ENCODE data around the gene FNDC3B.
"Not testable (repeated sequence)": the region's sequence is repeated elsewhere in the genome, so short reads cannot be mapped to it uniquely, and the experiment has no call there.

FNDC3B gene

DNA sequence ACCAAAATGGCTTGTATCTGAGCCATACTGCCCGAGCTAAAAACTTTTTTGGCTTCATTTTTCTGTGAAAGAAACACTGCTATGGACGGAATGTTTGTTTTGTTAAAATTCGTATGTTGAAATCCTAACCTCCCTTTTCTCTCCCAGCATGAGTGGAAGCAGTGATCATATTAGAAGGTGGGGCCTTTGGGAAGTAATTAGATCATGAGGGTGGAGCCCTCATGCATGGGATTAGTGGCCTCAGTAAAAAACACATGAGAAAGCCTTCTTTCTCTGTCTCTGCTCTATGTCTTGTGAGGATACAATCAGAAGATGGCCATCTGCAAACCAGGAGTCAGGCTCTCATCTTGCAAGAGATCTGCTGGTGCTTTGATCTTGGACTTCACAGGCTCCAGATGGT is 7.4 kb upstream of the FNDC3B start:
- DNase-seq (ENCODE audit: low read depth in 2 of 2), result no peak

DNA sequence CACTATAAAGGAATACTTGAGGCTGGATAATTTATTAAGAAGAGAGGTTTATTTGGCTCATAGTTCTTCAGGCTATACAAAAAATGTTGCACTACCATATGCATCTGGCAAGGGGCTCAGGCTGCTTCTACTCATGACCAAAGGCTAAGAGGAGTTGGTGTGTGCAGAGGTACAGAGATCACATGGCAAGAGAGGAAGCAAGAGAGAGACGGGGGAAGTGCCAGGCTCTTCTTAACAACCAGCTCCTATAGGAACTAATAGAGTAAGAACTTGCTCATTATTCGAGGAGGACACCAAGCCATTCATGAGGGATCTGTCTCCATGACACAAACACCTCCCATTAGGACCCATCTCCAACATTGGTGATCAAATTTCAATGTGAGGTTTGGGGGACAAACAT is 6.0 kb upstream of the FNDC3B start:
- DNase-seq (ENCODE audit: low read depth in 2 of 2), result no peak

DNA sequence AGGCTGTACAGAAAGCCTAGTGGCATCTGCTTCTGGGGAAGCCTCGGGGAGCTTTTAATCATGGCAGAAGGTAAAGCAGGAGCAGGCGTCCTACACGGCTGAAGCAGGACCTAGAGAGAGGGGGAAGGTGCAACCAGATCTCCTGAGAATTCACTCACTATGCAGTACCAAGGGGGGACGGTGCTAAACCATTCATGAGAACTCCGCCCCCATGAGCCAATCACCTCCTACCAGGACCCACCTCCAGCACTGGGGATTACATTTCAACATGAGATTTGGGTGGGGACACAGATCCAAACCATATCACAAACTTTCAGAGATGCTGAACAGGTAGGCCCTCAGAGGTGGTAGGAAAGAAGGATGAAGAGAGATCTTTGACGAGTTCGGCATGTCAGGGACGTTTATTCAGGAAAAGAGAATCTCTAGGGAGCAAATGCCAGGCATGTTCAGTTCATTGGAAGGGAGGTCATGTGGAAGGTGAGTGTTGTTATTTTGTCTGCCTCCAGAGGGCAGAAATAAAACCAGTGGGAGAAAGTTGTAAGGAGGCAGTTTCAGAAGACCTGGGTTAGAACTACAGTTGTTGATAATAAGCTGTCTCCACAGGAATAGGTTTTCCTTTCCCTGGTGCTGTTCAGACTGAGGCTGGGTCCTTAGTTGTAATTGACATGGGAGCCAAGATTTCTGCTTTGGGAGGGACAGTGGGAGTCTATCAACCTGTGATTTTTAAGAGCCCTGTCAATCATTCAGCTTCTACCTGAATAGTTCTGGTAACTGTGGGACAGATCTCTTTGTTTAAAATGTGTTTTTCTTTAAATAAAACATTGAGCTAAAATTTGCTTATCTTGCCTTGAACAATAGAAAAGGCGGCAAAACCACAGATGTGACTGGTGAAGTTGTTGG is 4.3 kb upstream of the FNDC3B start:
- DNase-seq (ENCODE audit: low read depth in 2 of 2), result no peak

DNA sequence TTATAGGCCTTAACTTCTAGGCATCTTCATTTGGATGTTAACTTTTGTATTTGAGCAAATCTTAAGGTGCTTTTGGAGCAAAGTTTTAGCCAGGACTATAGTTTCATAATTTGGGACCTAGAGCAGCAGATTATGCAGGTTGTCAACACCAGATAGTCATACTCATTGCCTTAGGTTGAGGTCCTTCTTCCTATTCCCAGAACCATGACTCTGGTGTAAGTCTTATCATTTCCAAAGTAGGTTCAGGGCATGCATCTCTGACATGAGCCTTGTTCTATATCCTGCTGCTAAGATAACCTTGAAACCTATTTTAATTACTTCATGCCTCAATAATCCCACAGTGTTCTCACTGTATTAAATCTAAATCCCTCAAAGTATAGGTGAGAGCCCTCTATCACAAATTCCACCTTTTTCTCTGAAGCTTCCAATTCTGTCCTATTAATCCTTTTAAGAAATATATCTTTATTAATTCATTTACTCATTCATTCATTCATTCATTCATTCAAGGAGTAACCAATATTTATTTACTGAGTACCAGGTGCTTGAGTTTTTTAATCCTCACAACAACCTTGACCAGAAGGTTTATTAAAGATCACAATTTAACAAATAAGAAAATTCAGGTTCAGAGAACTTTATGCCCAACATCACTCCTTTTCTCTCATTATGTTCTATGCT is 2.7 kb upstream of the FNDC3B start:
- DNase-seq (ENCODE audit: low read depth in 2 of 2), result no peak

DNA sequence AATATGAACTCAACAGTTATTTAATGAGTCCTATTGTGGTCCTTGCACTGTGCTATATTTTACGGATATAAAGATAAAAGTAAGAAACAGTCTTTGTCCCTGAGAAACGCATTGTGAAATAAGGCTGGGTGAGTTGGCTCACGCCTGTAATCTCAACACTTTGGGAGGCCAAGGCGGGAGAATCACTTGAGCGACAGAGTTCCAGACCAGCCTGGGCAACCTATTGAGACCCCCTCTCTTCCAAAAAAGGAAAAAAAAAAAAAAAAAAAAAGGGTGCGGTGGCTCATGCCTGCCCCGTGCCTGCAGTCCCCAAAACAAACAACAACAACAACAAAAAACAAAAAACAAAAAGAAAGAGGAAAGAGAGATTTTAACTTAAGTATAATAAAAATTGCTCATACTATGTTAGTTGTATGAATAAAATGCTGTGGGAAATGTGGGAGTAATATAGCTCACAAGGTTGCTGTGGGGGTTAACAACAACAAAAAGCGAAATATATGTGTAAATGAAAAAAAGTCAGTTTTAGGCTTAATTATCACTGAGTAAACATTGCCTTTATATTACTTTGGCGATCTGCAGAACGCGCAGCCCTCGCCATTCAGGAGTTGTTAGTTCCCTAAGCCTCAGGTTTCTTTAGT is 461 bp upstream of the FNDC3B start:
- DNase-seq (ENCODE audit: low read depth in 2 of 2), result no peak

DNA sequence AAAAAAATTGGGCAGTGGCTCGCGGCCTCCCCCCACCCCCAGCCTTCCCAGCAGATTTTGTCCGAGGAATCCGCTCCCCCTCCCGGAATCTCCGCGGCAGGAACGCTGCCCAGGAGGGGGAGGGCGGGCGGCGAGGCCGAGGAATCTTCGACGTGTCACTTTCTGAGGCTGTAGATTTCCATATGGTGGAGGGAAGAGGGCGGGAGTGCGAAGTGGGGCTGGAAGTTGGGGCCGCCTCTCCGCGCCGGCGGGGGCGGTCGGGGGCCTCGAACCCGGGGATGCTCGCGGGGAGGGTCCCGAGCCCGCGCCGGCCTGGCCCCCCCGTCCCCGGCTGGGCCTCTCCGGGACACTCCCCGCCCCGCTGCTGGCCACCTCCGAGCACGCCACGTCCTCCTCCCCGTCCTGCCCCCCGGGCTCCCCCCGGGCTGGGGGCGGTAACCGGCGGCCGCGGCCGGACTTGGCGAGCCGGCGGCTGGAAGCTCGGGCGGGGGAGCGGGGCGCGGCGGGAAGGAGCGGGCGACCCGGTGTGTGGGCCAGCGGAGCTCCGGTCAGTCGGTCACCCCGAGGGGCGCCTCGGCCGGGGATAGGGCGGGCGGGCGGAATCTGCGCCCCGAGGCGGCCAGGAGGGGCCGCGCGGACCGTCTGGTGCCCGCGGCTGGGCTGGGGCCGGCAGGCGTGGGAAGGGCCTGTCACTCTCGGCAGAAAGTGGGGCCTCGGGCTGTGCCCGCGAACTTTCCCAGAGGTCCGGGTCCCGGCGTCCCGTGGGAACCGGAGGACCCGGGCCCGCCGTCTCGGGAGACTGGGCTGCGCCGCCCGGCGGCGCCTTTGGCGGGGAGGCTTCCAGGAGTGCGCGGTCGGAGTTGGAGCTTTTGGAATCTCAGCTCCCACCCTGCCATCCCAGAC is 951 bp downstream of the FNDC3B start:
- DNase-seq (ENCODE audit: low read depth in 2 of 2), result peak; percentile 15 to 19

DNA sequence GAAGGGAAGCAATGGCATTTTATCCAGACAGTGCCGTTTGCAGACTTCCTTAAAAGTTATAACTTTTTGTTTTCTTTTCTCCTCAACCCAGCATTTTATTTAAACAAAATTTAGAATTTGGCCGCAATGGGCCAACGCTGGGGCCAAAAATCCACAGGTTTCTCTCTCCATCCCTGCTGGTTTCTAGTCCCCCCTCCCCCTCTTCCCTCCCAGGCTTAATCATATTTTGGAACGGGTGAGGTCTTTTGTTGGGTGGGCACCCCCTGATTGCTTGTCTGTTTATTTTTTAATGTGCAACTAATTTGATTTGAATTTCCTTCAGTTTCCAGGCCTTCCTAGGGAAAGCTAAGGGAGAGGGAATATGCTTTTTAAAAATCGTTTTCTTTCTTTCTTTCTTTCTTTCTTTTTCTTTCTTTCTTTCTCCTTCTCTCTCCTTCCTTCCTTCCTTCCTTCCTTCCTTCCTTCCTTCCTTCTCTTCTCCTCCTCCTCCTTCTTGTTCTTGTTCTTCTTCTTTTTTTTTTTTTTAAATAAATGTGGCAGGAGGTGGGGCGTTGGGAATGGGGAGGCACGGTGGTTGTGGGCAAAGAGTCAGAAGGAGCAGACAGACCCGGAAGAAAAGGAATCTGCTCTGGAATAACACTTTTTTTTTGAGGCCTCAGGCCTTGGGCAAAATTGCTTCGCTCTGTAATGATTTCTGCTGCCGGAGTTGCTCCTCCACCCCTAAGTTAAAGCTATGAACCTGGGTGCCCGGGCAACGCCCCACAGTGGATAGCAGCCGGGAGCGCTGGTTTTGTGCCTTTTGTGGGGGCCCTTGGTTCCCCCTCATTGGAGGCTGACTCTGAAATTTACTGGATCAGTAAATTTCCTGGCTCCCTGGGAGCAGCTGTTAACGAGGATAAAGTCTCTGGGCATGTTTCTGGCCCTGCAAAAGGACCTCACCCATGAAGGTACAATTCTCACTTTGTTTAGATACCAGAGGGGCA is 1.9 kb downstream of the FNDC3B start:
- no peak for DNase-seq (ENCODE audit: low read depth in 2 of 2)

DNA sequence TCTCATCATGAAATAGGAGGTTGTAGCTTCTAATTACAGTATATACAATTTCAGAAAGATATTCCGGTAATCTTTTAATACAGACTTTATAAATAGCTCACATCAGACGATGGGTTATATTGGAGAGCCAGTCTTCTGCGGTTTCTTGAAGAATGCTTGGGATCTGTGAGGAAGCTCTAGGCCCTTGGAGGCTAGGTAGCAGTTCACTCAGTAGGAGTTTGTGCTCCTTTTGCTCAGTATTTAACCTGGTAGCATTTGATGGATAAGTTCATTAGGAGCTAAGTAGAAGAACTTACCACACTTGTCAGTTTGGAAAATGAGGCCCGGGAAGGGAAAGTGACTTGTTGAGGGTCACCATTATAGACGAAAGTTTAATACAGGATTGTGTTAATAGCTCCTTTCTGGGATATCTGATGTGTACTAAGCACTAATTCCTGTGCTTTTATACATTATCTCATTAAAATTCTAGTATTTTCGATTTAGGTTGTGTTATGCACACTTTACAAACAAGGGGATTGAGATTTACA is 2.8 kb downstream of the FNDC3B start:
- DNase-seq (ENCODE audit: low read depth in 2 of 2), result no peak

DNA sequence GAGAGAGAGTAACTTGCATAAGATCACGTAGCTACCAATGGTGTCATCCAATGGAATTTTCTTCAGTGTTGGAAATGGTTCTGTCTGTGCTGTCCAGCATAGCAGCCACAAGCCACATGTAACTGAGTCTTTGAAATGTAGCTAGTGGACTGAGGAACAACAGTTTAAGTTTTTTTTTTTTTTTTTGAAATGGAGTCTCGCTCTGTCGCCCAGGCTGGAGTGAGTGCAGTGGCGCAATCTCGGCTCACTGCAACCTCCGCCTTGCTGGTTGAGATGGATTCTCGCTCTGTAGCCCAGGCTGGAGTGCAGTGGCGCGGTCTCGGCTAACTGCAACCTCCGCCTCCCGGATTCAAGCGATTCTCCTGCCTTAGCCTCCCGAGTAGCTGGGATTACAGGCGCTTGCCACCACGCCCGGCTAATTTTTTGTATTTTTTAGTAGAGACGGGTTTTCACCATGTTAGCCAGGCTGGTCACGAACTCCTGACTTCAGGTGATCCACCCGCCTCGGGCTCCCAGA is 3.3 kb downstream of the FNDC3B start:
- not testable (repeated sequence) for DNase-seq (ENCODE audit: low read depth in 2 of 2)

DNA sequence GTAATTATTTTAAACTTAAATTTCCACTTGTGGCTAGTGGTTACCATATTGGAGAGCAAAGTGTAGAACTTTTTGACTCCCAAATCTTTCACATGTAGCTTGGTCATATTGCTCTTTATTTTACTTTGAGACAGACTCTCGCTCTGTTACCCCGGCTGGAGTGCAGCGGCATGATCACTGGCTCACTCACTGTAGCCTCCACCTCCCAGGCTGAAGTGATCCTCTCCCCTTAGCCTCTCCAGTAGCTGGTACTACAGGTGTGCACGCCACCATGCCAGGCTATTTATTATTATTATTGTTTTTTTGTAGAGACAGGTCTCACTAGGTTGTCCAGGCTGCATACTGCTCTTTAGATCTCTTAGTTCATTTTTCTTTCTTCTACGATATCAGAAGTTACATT is 3.9 kb downstream of the FNDC3B start:
- no peak for DNase-seq (ENCODE audit: low read depth in 2 of 2)

DNA sequence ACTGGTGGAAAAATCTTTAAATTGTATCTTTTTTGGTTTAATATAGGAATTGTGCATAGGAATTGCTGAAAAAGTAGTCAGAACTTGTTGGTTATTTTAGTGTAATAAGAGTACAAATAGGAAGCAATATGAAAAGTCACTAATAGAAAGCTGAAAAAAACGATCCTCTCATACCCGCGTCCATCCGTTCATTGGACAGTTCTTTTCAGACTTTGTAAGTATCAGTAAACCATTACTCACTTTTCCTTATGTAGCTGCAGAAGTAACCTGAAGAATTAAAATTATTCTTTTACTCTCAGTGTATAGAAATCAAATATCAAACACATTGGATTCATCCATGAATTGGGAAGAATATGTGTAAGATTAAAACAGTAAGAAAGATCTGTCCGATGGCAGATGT is 4.4 kb downstream of the FNDC3B start:
- no peak for DNase-seq (ENCODE audit: low read depth in 2 of 2)

DNA sequence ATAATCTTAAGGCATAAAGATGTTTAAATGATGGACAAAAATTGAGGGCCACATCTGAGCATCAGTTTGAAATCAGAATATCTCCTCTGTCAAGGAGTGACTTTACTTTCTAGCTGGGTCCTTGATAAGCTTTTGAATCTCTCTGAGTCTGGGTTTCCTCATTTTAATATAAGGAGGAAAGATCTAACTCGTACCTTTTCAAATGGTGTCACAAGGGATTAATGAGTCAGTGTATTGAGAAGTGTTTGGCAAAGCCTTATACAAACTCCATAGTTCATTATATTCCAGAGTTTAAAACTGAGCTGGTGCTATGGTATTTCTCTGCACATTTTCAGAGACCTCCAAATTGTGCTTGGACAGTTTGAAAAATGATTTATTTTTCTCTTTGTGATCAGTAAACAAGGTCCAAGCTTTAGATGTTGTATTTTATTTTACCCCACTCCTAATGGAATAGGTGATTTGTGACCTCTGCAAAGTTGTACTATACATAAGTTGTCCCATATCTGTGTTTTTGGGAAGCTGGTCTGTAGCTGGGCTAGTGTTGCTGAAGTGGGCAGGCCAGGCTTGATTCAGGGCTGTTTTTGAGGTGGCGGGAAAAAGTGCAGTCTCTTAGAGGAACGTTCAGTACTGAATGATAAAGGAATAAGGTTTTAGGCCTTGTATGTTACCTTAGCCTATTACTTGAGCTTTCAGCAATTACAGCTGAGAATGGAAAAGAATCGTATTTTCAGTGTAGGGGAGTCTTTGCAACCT is 5.6 kb downstream of the FNDC3B start:
- no peak for DNase-seq (ENCODE audit: low read depth in 2 of 2)

DNA sequence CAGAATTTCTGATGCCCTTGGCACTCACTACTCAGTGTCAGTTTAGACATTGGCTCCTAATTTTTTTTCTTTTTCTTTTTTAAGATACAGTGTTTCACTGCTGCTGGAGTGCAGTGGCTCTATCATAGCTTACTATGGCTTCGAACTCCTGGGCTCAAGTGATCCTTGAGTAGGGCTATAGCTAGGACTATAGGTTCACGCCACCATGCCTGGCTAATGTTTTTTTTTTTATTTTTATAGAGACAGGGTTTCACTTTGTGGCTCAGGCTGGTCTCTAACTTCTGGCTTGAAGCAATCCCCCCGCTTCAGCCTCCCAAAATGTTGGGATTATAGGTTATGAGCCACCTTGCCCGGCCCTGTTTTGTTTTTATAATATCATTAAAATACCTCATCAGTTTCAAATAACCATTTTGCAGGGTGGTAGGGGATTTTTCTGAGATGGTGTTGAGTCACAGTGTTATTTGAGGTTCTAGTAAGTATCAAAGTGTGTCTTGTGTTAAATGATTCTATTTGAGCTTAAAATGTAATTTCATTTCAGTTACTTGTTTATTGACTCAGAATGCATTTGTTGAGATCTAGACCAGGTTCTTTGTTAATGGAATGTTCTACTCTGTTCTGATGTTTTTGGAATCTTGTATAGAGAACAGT is 7.0 kb downstream of the FNDC3B start:
- no peak for DNase-seq (ENCODE audit: low read depth in 2 of 2)

DNA sequence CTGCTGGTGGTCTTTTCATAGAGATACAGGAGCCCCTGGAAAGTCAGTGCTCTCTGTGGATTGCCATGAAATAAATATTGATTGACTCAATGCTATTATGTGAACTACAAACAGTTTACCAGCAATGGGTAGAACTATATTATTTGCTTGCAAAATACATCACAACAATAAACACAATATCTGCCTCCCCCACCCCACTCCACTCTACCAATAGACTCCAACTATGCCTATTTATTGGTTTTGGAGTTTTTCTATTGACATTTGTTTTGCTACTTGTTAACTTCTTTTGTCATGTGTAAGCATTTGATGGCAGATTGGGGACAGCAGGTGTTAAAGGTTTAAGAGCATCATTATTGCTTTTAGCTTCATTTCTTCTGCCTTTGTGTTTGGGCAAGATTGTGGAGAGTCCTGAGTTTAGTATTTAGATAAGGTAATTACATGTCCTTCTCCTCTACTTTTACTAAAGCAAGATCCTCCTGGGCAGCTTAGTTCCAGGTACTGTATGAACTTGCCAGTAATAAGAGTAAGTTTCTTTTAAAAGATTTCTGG is 8.3 kb downstream of the FNDC3B start:
- DNase-seq (ENCODE audit: low read depth in 2 of 2), result no peak

DNA sequence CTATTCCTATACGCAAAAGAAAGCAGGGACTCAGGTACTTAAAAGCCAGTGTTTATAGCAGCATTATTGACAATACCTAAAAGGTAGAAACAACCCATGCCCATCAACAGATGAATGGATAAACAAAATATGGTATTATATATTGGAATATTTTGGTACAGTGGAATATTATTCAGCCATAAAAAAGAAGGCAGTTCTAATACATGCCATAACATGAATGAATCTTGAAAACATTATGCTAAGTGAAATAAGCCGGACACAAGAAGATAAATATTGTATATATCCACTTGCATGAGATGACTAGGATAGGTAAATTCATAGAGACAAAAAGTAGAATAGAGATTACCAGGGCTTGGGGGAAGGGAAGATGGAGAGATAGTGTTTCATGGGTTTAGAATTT is 9.2 kb downstream of the FNDC3B start:
- DNase-seq (ENCODE audit: low read depth in 2 of 2), result no peak

DNA sequence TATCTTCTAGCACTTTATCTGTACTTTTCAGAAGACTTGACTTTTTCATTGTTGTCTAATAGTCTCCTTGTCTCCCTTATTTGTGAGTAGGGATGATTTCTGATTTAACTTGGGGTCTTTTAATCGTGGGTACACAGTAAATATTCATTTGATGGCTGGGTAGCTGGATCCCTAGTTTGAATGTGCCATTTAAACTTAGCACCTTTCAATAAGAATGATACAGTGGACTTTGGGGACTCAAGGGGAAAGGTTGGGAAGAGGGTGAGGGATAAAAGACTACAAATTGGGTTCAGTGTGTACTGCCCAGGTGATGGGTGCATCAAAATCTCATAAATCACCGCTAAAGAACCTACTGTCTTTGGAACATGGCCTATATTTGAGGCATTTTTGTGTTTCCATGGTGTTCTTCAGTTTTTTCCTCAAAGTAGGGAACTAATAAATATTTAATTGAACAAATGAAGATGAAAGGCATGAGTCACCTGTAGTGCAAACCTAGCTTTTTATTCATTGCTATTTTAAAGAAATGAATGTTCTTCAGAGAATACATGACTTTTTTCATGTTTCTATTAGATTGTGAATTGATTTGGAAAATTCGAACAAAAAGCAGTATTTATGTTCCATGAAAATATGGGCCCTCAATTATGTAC is 12.1 kb downstream of the FNDC3B start:
- no peak for DNase-seq (ENCODE audit: low read depth in 2 of 2)

DNA sequence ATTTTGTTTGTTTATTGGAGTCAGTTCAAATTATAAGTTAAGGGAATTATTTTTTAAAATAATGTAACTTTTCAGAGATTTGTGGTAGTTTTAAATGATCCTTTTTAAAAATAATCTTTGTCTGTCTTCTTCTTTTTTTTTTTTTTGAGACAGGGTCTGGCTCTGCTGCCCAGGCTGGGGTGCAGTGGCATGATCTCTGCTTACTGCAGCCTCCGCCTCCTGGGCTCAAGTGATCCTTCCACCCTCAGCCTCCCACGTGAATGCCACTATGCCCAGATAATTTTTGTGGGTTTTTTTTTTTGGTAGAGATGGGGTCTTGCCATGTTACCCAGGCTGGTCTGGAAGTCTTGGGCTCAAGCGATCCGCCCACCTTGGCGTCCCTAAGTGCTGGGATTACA is 12.6 kb downstream of the FNDC3B start:
- no peak for DNase-seq (ENCODE audit: low read depth in 2 of 2)

DNA sequence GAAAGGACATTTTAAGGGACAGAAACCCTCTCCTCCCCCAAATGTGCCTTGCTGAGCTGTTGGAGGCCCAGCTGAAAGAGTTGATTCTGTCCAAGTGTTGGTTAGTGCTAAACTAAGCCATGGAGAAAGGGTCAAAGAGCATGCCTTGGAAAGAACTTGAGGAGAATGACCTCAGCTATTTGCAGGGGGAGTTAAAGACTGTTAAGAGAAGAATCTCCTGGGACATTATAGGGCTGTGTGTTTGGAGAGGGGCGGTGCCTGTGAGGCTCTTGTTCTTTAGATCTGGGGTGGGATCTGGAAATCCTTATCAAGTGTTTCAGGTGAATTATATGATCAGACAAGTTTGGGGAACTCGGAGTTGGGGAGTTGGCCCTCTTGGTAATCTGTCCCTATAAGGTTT is 13.0 kb downstream of the FNDC3B start:
- DNase-seq (ENCODE audit: low read depth in 2 of 2), result no peak
